Fibroblast of skin of left biceps (primary cell): ENCODE data around the gene C3orf38.
A peak's percentile ranks its signal among the peaks of the same experiment; 100 is the strongest.
"Not testable (repeated sequence)": the region's sequence is repeated elsewhere in the genome, so short reads cannot be mapped to it uniquely, and the experiment has no call there.

Experiments used
- DNase-seq, 2 experiments: peaks; one replicate each; pipeline ENCODE4 v3.0.0-alpha.2; 2013; ENCODE audit warnings: low read depth in 2 of 2

The C3orf38 gene

GRCh38 chr3:88149509-88150362, at the start of gene C3orf38:
TSS of gene C3orf38 (plus strand) at chr3:88149959. CDS start at chr3:88150053, 94 bp downstream.
- peak; percentile 78 to 84 for DNase-seq

- no peak for DNase-seq
Observed at GRCh38 chr3:88101142-88101541, 48.6 kb upstream of the C3orf38 start.

GRCh38 chr3:88105325-88105724, 44.4 kb upstream of the C3orf38 start:
- DNase-seq, result peak; percentile 3 to 4

GRCh38 chr3:88112289-88112688, 37.5 kb upstream of the C3orf38 start:
- no peak for DNase-seq

GRCh38 chr3:88113311-88114162, 36.2 kb upstream of the C3orf38 start:
- peak in 1 of 2 experiments; percentile 33 for DNase-seq

GRCh38 chr3:88114878-88115549, 34.7 kb upstream of the C3orf38 start:
- no peak for DNase-seq

- DNase-seq, result no peak
Observed at GRCh38 chr3:88117683-88118082, 32.1 kb upstream of the C3orf38 start.

GRCh38 chr3:88118603-88119002, 31.2 kb upstream of the C3orf38 start:
- DNase-seq, result not testable (repeated sequence)

GRCh38 chr3:88123526-88123925, 26.2 kb upstream of the C3orf38 start:
- DNase-seq, result no peak

GRCh38 chr3:88131695-88132094, 18.1 kb upstream of the C3orf38 start:
- DNase-seq, result no peak

GRCh38 chr3:88132894-88133293, 16.9 kb upstream of the C3orf38 start:
- no peak for DNase-seq

GRCh38 chr3:88133711-88134263, 16.0 kb upstream of the C3orf38 start:
- no peak for DNase-seq

- no peak for DNase-seq
Observed at GRCh38 chr3:88137836-88138235, 11.9 kb upstream of the C3orf38 start.

GRCh38 chr3:88141458-88142083, 8.2 kb upstream of the C3orf38 start:
- peak; percentile 77 to 85 for DNase-seq

- no peak for DNase-seq
Observed at GRCh38 chr3:88142094-88142624, 7.6 kb upstream of the C3orf38 start.

- no peak for DNase-seq
Observed at GRCh38 chr3:88147261-88147660, 2.5 kb upstream of the C3orf38 start.

GRCh38 chr3:88148651-88149050, 1.1 kb upstream of the C3orf38 start:
- DNase-seq, result no peak

- no peak for DNase-seq
Observed at GRCh38 chr3:88149101-88149508, 654 bp upstream of the C3orf38 start.

GRCh38 chr3:88150371-88150770, 612 bp downstream of the C3orf38 start:
- DNase-seq, result no peak

GRCh38 chr3:88150806-88151205, 1.0 kb downstream of the C3orf38 start:
- DNase-seq, result no peak

GRCh38 chr3:88151358-88151757, 1.6 kb downstream of the C3orf38 start:
- DNase-seq, result no peak
